Measurements from ENCODE around the gene CEP135. TPM values are rescaled to one million over a fixed set of nuclear protein-coding genes. Genes with fewer than 3 reads are reported as not detected.

CEP135 gene
- total RNA-seq, 1 experiment from 2014 or later: 10.9 TPM

DNA sequence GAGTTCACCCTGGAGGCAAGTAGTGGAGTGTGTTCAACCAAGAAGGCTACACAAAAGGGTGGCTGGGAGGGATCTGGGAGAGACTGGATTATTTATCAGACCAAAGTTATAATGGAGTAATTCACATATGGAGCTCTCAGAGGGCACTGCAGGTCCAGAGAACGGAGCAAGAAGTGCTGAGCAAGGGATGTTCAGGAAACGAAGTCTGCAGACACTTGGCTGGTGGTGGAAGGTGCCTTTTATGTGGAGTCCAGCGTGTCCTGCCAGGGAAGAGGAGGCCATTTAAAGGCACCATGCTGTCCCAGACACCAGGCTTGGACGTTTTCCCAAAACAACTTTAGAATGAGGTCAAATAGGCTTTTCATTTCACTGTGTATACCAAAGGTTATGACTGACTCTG lies 130.1 kb downstream of the CEP135 start:
- POLR2A ChIA-PET: no interaction called here
- intact Hi-C loops (cut with micrococcal nuclease): no loop called here

More for the DNA sequence above, 130.1 kb downstream of the CEP135 start:
- H3K4me1 ChIP-seq (ENCODE audit: control insufficient read depth in 1 of 2, insufficient read depth in 2 of 2, low read length in 2 of 2): no peaks in the 10 kb centered on the region
- no peaks in the 10 kb centered on the region for H3K9me2 ChIP-seq (ENCODE audit: insufficient read depth)
- no peak overlapping the region for H2AFZ ChIP-seq (ENCODE audit: low read depth, low read length, poor library complexity, severe bottlenecking)
- no peak overlapping the region for H3K4me3 ChIP-seq (replicated peaks in 1 of 2; ENCODE audit: low read depth in 1 of 2, low read length in 2 of 2)
- ChIA-PET CTCF (no interaction called here), RAD21 (ENCODE audit: low non-redundant PET in 1 of 2, low total read pairs in 2 of 2, uncharacterized antibody in 2 of 2, unreplicated experiment in 2 of 2) (no interaction called here)
- H3K27ac ChIP-seq (ENCODE audit: low read depth, low read length): no peak overlapping the region
- H4K20me1 ChIP-seq (ENCODE audit: insufficient read depth): no peaks in the 10 kb centered on the region
- DNase-seq (ENCODE audit: low read depth, low spot score) (no peak), ATAC-seq (no peak)
- TF ChIP-seq, protein P1, sequence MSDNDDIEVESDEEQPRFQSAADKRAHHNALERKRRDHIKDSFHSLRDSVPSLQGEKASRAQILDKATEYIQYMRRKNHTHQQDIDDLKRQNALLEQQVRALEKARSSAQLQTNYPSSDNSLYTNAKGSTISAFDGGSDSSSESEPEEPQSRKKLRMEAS (IDR thresholded peaks at IDR 0.05): no peak
- TF ChIP-seq ZFX (IDR thresholded peaks at IDR 0.05): no peak
- no peak for TF ChIP-seq SRF (IDR thresholded peaks at IDR 0.05; ENCODE audit: low read depth)
- no peak for TF ChIP-seq POLR2A (IDR thresholded peaks at IDR 0.05; ENCODE audit: borderline replicate concordance, extremely low read depth, insufficient read depth, insufficient read length)
- TF ChIP-seq SP1 (IDR thresholded peaks at IDR 0.05; ENCODE audit: low read depth): no peak
- TF ChIP-seq JUND (IDR thresholded peaks at IDR 0.05): no peak
- TF ChIP-seq EZH2phosphoT487 (IDR thresholded peaks at IDR 0.05; ENCODE audit: borderline replicate concordance): no peak
- no peak for TF ChIP-seq CEBPB (IDR thresholded peaks at IDR 0.05; ENCODE audit: low read depth)
- TF ChIP-seq CBX3 (IDR thresholded peaks at IDR 0.05; ENCODE audit: low read depth): no peak
- TF ChIP-seq, protein P2, sequence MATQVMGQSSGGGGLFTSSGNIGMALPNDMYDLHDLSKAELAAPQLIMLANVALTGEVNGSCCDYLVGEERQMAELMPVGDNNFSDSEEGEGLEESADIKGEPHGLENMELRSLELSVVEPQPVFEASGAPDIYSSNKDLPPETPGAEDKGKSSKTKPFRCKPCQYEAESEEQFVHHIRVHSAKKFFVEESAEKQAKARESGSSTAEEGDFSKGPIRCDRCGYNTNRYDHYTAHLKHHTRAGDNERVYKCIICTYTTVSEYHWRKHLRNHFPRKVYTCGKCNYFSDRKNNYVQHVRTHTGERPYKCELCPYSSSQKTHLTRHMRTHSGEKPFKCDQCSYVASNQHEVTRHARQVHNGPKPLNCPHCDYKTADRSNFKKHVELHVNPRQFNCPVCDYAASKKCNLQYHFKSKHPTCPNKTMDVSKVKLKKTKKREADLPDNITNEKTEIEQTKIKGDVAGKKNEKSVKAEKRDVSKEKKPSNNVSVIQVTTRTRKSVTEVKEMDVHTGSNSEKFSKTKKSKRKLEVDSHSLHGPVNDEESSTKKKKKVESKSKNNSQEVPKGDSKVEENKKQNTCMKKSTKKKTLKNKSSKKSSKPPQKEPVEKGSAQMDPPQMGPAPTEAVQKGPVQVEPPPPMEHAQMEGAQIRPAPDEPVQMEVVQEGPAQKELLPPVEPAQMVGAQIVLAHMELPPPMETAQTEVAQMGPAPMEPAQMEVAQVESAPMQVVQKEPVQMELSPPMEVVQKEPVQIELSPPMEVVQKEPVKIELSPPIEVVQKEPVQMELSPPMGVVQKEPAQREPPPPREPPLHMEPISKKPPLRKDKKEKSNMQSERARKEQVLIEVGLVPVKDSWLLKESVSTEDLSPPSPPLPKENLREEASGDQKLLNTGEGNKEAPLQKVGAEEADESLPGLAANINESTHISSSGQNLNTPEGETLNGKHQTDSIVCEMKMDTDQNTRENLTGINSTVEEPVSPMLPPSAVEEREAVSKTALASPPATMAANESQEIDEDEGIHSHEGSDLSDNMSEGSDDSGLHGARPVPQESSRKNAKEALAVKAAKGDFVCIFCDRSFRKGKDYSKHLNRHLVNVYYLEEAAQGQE (IDR thresholded peaks at IDR 0.05; ENCODE audit: low read depth): no peak
- TF ChIP-seq RAD21 (IDR thresholded peaks at IDR 0.05; ENCODE audit: low read depth): no peak
- TF ChIP-seq, protein P3, sequence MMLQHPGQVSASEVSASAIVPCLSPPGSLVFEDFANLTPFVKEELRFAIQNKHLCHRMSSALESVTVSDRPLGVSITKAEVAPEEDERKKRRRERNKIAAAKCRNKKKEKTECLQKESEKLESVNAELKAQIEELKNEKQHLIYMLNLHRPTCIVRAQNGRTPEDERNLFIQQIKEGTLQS (IDR thresholded peaks at IDR 0.05): no peak
- no peak for TF ChIP-seq SIN3A (IDR thresholded peaks at IDR 0.05; ENCODE audit: low read depth)
- no peak for TF ChIP-seq TCF7L2 (IDR thresholded peaks at IDR 0.05; ENCODE audit: borderline replicate concordance, extremely low read depth, insufficient read depth, insufficient read length)
- no peak for TF ChIP-seq POLR2AphosphoS5 (IDR thresholded peaks at IDR 0.05; ENCODE audit: low read depth, low read length)
- TF ChIP-seq FOSL1 (IDR thresholded peaks at IDR 0.05; ENCODE audit: low read depth): no peak
- TF ChIP-seq ZNF274 (IDR thresholded peaks at IDR 0.05; ENCODE audit: low read depth, low read length): no peak
- TF ChIP-seq YY1 (IDR thresholded peaks at IDR 0.05; ENCODE audit: extremely low read depth, insufficient replicate concordance, low read depth, low read length): no peak
- no peak for TF ChIP-seq ELF1 (IDR thresholded peaks at IDR 0.05; ENCODE audit: borderline replicate concordance, low read depth)
- H3K36me3 ChIP-seq (ENCODE audit: control insufficient read depth in 1 of 2, insufficient read depth in 2 of 2, low read length in 2 of 2): no peaks in the 10 kb centered on the region
- BruUV-seq (replicated peaks): no TSS peak
- H3K79me2 ChIP-seq (ENCODE audit: insufficient read depth, low read length): peaks cover 5% of the 10 kb centered on the region; the same call in 1 of the 2 replicates
- H3K9me3 ChIP-seq (ENCODE audit: control insufficient read depth in 1 of 2, insufficient read depth in 1 of 2, low read depth in 1 of 2, low read length in 2 of 2): no peaks in the 10 kb centered on the region
- H3K9ac ChIP-seq (ENCODE audit: low read length): no peak overlapping the region
- H3K27me3 ChIP-seq (ENCODE audit: insufficient read depth, low read length): no peaks in the 10 kb centered on the region
- no peak overlapping the region for H3K4me2 ChIP-seq (ENCODE audit: low read length)
